ENCODE data around the gene KCNQ1. TPM values are rescaled to one million over a fixed set of nuclear protein-coding genes. Genes with fewer than 3 reads are reported as not detected.

KCNQ1 gene
- total and polyA plus RNA-seq, 2 experiments from 2014 or later: 0.45 to 0.87 TPM

- H3K4me1 Mint-ChIP-seq: no peaks in the 10 kb centered on the region
- peaks cover 38% of the 10 kb centered on the region for H3K27me3 Mint-ChIP-seq (ENCODE audit: insufficient read depth, low read depth, poor library complexity)
These were observed 5.0 kb upstream of the KCNQ1 start for GRCh38 chr11:2439820-2440219.

More at GRCh38 chr11:2439820-2440219, 5.0 kb upstream of the KCNQ1 start:
- Histone ChIP-seq H4K20me1 (replicated peaks; ENCODE audit: insufficient read depth) (no peaks in the 10 kb centered on the region), H3F3A (replicated peaks; ENCODE audit: low read depth) (no peaks in the 10 kb centered on the region), H3K27me3 (ENCODE audit: insufficient read depth) (peaks cover 32% of the 10 kb centered on the region), H3K36me3 (ENCODE audit: insufficient read depth) (no peaks in the 10 kb centered on the region), H3K27ac (ENCODE audit: low read depth) (no peak overlapping the region), H3K4me1 (ENCODE audit: insufficient read depth) (no peaks in the 10 kb centered on the region), H3K4me2 (no peak overlapping the region), H2AFZ (no peak overlapping the region), H3K9me2 (ENCODE audit: insufficient read depth) (no peaks in the 10 kb centered on the region), H3K79me2 (replicated peaks; ENCODE audit: insufficient read depth) (no peaks in the 10 kb centered on the region), H3K4me3 (no peak overlapping the region)
- no peak overlapping the region for H3K4me3 Mint-ChIP-seq
- no peaks in the 10 kb centered on the region for H3K36me3 Mint-ChIP-seq (ENCODE audit: low read depth)
- no peak for TF ChIP-seq ZNF331 (CRISPR knock-in tag; IDR thresholded peaks at IDR 0.05; ENCODE audit: low read depth)
- no peak for TF ChIP-seq JUNB (IDR thresholded peaks at IDR 0.05; ENCODE audit: unreplicated experiment)
- TF ChIP-seq NANOG (IDR thresholded peaks at IDR 0.05; ENCODE audit: borderline replicate concordance): no peak
- TF ChIP-seq EZH2phosphoT487 (IDR thresholded peaks at IDR 0.05; ENCODE audit: unreplicated experiment): no peak
- TF ChIP-seq REST (IDR thresholded peaks at IDR 0.05; ENCODE audit: unreplicated experiment): no peak
- TF ChIP-seq ZNF462 (CRISPR knock-in tag; IDR thresholded peaks at IDR 0.05): no peak
- no peak for TF ChIP-seq EZH2 (IDR thresholded peaks at IDR 0.05; ENCODE audit: low read depth, unreplicated experiment)
- no peak for TF ChIP-seq ZNF114 (CRISPR knock-in tag; IDR thresholded peaks at IDR 0.05)
- TF ChIP-seq, protein P1, sequence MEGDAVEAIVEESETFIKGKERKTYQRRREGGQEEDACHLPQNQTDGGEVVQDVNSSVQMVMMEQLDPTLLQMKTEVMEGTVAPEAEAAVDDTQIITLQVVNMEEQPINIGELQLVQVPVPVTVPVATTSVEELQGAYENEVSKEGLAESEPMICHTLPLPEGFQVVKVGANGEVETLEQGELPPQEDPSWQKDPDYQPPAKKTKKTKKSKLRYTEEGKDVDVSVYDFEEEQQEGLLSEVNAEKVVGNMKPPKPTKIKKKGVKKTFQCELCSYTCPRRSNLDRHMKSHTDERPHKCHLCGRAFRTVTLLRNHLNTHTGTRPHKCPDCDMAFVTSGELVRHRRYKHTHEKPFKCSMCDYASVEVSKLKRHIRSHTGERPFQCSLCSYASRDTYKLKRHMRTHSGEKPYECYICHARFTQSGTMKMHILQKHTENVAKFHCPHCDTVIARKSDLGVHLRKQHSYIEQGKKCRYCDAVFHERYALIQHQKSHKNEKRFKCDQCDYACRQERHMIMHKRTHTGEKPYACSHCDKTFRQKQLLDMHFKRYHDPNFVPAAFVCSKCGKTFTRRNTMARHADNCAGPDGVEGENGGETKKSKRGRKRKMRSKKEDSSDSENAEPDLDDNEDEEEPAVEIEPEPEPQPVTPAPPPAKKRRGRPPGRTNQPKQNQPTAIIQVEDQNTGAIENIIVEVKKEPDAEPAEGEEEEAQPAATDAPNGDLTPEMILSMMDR (conservative IDR thresholded peaks at IDR 0.05; ENCODE audit: low read depth in 2 of 2): no peak
- no peak for TF ChIP-seq POLR2AphosphoS5 (IDR thresholded peaks at IDR 0.05; ENCODE audit: low read depth)
- TF ChIP-seq STAT1 (IDR thresholded peaks at IDR 0.05; ENCODE audit: unreplicated experiment): no peak
- TF ChIP-seq CREB1 (CRISPR knock-in tag; IDR thresholded peaks at IDR 0.05; ENCODE audit: low read depth): no peak
- TF ChIP-seq, protein P2, sequence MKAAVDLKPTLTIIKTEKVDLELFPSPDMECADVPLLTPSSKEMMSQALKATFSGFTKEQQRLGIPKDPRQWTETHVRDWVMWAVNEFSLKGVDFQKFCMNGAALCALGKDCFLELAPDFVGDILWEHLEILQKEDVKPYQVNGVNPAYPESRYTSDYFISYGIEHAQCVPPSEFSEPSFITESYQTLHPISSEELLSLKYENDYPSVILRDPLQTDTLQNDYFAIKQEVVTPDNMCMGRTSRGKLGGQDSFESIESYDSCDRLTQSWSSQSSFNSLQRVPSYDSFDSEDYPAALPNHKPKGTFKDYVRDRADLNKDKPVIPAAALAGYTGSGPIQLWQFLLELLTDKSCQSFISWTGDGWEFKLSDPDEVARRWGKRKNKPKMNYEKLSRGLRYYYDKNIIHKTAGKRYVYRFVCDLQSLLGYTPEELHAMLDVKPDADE (IDR thresholded peaks at IDR 0.05): no peak
- ATAC-seq: no peak
- no peak overlapping the region for H3K27ac Mint-ChIP-seq
- no peaks in the 10 kb centered on the region for H3K9me3 Mint-ChIP-seq
- no peak for DNase-seq (ENCODE audit: low spot score)

All from GM23338 (cell line).